LHCN-M2 (cell line): ENCODE measurements around the gene NPIPB2. TPM values are rescaled to one million over a fixed set of nuclear protein-coding genes. Genes with fewer than 3 reads are reported as not detected.
"Not testable (repeated sequence)": the region's sequence is repeated elsewhere in the genome, so short reads cannot be mapped to it uniquely, and the experiment has no call there.

Source experiments
- DNase-seq: peaks from one replicate; pipeline ENCODE4 v3.0.0-alpha.2; 2012; ENCODE audit warnings: low read depth
- polyA plus RNA-seq: library from polyadenylated mRNA; unstranded; fragments of >200 nt; gene quantifications from one replicate; pipeline ENCODE4 v1.2.1, GENCODE V29; 2012; ENCODE audit warnings: missing spikeins
- total RNA-seq: library from RNA; depleted of rRNA; stranded (reverse); fragments of >200 nt; gene quantifications from 2 replicates; pipeline ENCODE4 v1.2.3, GENCODE V29; 2014; rRNA removed

NPIPB2 gene
- 1.2 and 1.7 TPM in 2 replicates for total RNA-seq
- polyA plus RNA-seq = 2.0 TPM

DNA sequence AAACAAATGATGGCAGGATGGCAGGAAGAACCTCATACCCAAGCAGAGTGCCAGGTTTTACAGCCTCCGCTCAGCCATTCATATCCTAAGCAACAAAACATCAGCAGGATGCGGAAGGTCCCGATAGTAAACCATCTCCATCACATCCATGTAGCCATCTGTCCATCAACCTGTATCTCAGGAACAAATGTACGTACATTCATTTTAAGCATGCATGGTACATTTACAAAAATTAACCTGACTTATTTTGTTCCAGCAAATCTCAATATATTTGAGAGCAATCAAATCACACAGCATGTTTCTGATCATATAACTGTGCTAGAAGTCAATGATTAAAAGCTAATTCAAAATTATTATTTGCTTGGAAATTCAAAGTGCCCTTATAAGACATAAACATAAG is at the start of gene NPIPB2:
NPIPB2 (minus strand) TSS at position 101 of the 400 bp plus-strand sequence; CDS start at position 101, 0 bp downstream.
- DNase-seq = not testable (repeated sequence)

- no peak for DNase-seq
These were observed 49.0 kb upstream of the NPIPB2 start for GRCh38 chr16:11990702-11991390.

GRCh38 chr16:11988258-11988978 is 46.6 kb upstream of the NPIPB2 start:
- no peak for DNase-seq

DNA sequence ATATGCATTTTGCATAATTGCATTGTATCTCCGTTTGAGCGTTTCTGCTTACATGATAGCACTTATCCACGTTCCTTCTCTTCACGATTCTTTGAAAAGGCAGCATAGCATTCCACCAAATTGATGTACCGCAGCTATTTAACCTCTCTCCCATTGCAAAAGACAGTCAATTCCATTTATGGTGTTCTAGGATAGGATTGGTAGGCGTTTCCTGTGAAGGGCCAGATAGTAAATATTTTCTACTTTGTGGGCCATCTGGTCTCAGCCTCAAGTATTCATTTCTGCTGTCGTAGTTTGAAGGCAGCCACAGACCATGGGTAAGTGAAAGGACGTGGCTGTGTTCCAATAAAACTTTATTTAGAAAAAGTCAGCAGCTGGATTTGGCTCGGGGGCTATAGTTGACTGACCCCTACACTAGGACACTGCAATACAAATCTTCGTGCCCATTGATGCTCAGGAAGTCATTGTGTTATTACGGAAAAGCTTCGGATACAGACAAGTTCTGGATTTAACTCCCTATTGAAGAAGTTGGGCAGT is 44.7 kb upstream of the NPIPB2 start:
- no peak for DNase-seq

- no peak for DNase-seq
These were observed 43.4 kb upstream of the NPIPB2 start for GRCh38 chr16:11985250-11985649.

DNA sequence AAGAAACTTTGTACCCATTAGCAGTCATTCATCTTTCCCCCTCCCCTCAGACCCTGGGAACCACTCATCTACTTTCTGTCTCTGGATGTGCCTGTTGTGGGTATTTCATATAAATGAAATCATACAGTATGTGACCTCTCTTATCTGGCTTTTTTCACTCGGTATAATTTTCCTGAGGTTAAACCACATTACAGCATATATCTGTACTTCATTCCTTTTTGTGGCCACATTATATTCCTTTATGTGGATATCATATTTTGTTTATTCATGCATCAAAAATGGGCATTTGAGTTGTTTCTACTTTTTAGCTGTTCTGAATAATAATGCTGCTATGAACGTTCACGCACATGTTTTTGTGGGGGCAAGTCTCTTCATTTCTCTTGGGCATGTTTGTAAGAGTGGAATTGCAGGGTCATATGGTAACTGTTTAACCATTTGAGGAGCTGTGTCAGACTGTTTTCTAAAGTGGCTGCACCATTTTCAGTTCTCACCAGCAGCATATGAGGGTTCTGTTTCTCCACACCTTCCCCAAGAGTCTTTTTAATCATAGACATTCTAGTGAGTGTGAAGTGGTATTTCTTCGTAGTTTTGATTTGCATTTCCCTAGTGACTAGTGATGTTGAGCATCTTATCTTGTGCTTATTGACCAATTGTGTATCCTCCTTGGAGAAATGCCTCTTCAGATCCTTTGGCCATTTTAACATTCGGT is 38.4 kb upstream of the NPIPB2 start:
- no peak for DNase-seq

DNA sequence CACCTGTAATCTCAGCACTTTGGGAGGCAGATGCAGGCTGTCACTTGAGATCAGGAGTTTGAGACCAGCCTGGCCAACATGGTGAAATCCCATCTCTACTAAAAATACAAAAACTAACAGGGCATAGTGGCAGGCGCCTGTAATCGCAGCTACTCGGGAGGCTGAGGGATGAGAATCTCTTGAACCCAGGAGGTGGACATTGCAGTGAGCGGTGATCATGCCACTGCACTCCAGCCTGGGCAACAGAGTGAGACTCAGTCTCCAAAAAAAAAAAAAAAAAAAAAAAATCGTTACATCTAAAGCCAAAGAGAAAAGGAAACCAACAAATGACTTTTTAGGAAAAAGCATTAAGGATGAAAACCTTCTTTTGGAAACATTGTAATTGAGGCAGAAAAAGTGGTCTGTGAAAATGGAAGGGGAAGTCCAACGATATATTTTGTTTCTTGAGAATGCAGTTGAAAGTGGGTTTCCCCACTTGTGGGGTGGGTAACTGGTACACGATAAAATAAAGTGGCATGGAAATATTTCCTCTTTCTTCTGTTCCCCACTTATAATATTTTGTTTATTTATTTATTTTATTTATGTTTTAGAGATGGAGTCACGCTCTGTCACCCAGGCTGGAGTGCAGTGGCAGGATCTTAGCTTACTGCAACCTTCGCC is 37.3 kb upstream of the NPIPB2 start:
- DNase-seq = no peak

DNA sequence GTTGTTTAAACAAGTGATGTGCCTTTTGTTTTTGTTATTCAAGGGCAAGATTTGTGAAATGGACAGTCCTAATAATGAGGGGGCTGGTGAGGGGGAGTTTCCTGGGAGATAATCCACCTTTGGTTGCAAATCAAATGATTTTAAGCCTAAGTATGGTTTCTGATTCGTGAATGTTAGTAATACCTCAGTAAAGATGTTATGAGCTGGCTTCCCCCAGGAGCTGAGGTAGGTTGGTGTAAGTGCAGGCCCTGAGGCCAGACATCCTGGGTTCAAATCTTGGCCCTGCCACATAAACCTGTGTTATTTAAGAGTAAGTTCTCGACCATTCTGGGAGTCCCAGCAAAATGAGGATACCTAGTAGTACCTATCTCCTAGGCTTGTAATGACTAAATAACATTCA is 36.2 kb upstream of the NPIPB2 start:
- DNase-seq = no peak

GRCh38 chr16:11977376-11978041 is 35.7 kb upstream of the NPIPB2 start:
- peak; percentile 68 for DNase-seq

GRCh38 chr16:11976850-11977375 is 35.1 kb upstream of the NPIPB2 start:
- DNase-seq = no peak

DNA sequence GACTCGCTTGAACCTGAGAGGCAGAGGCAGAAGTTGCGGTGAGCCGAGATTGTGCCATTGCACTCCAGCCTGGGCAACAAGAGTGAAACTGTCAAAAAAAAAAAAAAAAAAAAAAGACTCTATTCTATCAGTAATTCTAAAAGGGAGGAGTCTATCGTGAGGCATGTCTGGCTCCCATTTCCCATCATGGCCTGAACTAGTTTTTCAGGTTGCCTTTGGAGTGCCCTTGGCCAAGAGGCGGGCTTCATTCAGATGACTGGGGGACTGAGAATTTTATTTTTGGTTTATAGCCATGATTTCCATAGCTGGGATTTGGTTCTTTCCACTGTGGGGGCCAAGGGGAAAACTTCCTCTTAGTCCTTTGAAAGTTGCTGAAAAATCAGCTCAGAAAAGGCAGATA is 31.2 kb upstream of the NPIPB2 start:
- DNase-seq = no peak

- DNase-seq = no peak
These were observed 30.3 kb upstream of the NPIPB2 start for GRCh38 chr16:11972128-11972527.

GRCh38 chr16:11970292-11970691 is 28.4 kb upstream of the NPIPB2 start:
- not testable (repeated sequence) for DNase-seq

- no peak for DNase-seq
These were observed 26.7 kb upstream of the NPIPB2 start for GRCh38 chr16:11968577-11968976.

DNA sequence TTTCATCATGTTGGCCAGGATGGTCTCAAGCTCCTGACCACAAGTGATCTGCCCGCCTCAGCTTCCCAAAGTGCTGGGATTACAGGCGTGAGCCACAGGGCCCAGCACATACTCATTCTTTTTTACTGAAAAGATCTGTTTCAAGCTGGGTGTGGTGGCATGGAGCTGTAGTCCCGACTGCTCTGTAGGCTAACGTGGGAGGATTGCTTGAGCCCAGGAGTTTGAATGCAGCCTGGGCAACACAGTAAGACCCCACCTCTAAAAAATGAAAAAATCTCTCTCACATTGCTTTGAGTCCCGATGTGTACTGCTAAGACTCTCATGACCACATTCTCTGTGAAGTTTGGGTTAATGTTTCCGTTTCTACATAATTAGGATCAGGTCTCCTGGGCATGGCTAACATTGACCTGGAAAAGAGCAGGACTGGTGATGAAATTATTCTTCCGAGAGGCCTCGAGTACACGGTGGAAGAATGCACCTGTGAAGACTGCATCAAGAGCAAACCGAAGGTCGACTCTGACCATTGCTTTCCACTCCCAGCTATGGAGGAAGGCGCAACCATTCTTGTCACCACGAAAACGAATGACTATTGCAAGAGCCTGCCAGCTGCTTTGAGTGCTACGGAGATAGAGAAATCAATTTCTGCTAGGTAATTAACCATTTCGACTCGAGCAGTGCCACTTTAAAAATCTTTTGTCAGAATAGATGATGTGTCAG is 25.5 kb upstream of the NPIPB2 start:
- DNase-seq = no peak

- no peak for DNase-seq
These were observed 24.3 kb upstream of the NPIPB2 start for GRCh38 chr16:11966173-11966572.

DNA sequence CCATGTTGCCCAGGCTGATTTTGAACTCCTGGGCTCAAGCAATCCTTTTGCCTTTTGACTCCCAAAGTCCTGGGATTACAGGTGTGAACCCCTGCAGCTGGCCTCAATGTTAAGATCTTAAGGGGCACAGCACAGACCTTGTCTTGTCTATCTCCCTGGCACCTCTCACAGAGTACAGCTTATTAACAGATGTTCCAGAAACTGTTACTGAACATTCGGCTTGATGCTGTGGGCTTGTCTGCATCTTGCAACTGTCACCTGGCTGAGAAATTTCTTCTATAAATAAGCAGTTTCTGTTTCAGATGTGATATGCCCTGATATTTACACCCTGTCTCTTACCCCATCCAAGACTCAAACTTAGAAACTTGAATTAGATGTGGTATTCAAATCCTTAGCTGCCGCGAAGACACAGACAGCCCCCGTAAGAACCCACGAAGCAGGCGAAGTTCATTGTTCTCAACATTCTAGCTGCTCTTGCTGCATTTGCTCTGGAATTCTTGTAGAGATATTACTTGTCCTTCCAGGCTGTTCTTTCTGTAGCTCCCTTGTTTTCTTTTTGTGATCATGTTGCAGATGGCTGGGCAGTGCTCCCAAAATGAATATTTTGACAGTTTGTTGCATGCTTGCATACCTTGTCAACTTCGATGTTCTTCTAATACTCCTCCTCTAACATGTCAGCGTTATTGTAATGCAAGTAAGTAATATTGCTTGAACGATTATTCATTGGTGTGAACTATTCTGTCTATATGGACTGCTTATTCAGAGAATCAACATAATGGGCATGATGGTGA is 23.1 kb upstream of the NPIPB2 start, which contains the start of gene TNFRSF17:
TNFRSF17 (plus strand) TSS at position 450 of the 791 bp plus-strand sequence; CDS start at position 565, 115 bp downstream.
- no peak for DNase-seq

DNA sequence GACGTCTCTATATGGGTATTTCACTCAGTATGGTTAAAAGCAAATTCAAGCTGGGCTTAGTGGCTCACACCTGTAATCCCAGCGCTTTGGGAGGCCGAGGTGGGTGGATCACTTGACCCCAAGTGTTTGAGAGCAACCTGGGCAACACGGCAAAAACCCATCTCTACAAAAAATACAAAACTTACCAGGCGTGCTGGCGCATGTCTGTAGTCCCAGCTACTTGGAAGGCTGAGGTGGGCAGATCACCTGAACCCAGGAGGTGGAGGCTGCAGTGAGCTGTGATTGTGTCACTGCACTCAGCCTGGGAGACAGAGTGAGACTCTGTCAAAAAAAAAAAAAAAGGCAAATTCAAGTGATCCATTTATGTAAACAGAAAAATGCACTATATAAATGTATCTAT is 21.9 kb upstream of the NPIPB2 start:
- no peak for DNase-seq

- not testable (repeated sequence) for DNase-seq
These were observed 21.1 kb upstream of the NPIPB2 start for GRCh38 chr16:11962978-11963377.
